ENCODE measurements around the gene DUSP15. TPM values are rescaled to one million over a fixed set of nuclear protein-coding genes. Genes with fewer than 3 reads are reported as not detected.
A peak's percentile ranks its signal among the peaks of the same experiment; 100 is the strongest.
"Not testable (repeated sequence)": the region's sequence is repeated elsewhere in the genome, so short reads cannot be mapped to it uniquely, and the experiment has no call there.

The DUSP15 gene
- 6.2 TPM for polyA plus RNA-seq (2013)

- Histone ChIP-seq H3K27ac (ENCODE audit: insufficient read depth in 1 of 2, low read depth in 1 of 2, low read length in 2 of 2, poor library complexity in 1 of 2, severe bottlenecking in 2 of 2) (no peak within 1 kb of the TSS), H3K27me3 (replicated peaks in 2 of 5; ENCODE audit: control insufficient read depth in 4 of 5, insufficient read depth in 5 of 5, low read length in 4 of 5) (no peaks in the 10 kb centered on the region), H3K4me3 (ENCODE audit: control insufficient read depth in 1 of 7, extremely low read depth in 1 of 7, insufficient read depth in 4 of 7, low read depth in 2 of 7, low read length in 6 of 7) (peak within 1 kb of the TSS; percentile 50 to 93 (median 77)), H3K4me1 (ENCODE audit: control extremely low read depth in 1 of 4, control insufficient read depth in 4 of 4, insufficient read depth in 4 of 4, low read length in 3 of 4) (peaks cover 0 to 31% (median 27%) of the 10 kb centered on the region in 4 experiments), H3K36me3 (ENCODE audit: control insufficient read depth in 4 of 4, insufficient read depth in 4 of 4, low read length in 3 of 4) (no peaks in the 10 kb centered on the region), H3K9me3 (ENCODE audit: control extremely low read depth in 1 of 5, control insufficient read depth in 4 of 5, insufficient read depth in 2 of 5, low read depth in 1 of 5, low read length in 4 of 5) (no peaks in the 10 kb centered on the region)
- under 1% methylated on average over 50 of the region's 80 CpGs for WGBS (ENCODE audit: insufficient coverage)
- ChIA-PET CTCF (no interaction called here), POLR2A (no interaction called here)
- DNase-seq, result peak in 2 of 3 donors; percentile 42 to 61
Measured at GRCh38 chr20:31869942-31870725, at the start of gene DUSP15, which contains the start of gene TTLL9. Gene DUSP15, minus strand, starts transcription at chr20:31870527. Its CDS starts 190 bp downstream, at chr20:31870337. Gene TTLL9, plus strand, starts transcription at chr20:31870634. Its CDS starts 493 bp downstream, at chr20:31871127.

- no peak for DNase-seq
- H3K36me3 ChIP-seq (ENCODE audit: control insufficient read depth in 4 of 4, insufficient read depth in 4 of 4, low read length in 3 of 4), result no peaks in the 10 kb centered on the region
- ChIA-PET CTCF (interaction anchor here (0.8 to 3.0 kb wide), 6 partner anchors 15 to 88 kb away, joined by 3 to 16 read pairs (median 4); no protein-coding TSS in a partner anchor), POLR2A (no interaction called here)
- H3K27ac ChIP-seq (ENCODE audit: insufficient read depth in 1 of 2, low read depth in 1 of 2, low read length in 2 of 2, poor library complexity in 1 of 2, severe bottlenecking in 2 of 2), result no peak overlapping the region
- no peaks in the 10 kb centered on the region for H3K9me3 ChIP-seq (ENCODE audit: control extremely low read depth in 1 of 5, control insufficient read depth in 4 of 5, insufficient read depth in 2 of 5, low read depth in 1 of 5, low read length in 4 of 5)
- H3K4me1 ChIP-seq (ENCODE audit: control extremely low read depth in 1 of 4, control insufficient read depth in 4 of 4, insufficient read depth in 4 of 4, low read length in 3 of 4), result peaks cover 0 to 27% (median 15%) of the 10 kb centered on the region in 4 experiments
- H3K27me3 ChIP-seq (replicated peaks in 2 of 5; ENCODE audit: control insufficient read depth in 4 of 5, insufficient read depth in 5 of 5, low read length in 4 of 5), result no peaks in the 10 kb centered on the region
- H3K4me3 ChIP-seq (ENCODE audit: control insufficient read depth in 1 of 7, extremely low read depth in 1 of 7, insufficient read depth in 4 of 7, low read depth in 2 of 7, low read length in 6 of 7), result no peak overlapping the region
- whole genome bisulfite sequencing (ENCODE audit: insufficient coverage), result 71% methylated on average over 2 of the region's 6 CpGs
Measured at GRCh38 chr20:31919410-31920155, 49.3 kb upstream of the DUSP15 start.

DNA sequence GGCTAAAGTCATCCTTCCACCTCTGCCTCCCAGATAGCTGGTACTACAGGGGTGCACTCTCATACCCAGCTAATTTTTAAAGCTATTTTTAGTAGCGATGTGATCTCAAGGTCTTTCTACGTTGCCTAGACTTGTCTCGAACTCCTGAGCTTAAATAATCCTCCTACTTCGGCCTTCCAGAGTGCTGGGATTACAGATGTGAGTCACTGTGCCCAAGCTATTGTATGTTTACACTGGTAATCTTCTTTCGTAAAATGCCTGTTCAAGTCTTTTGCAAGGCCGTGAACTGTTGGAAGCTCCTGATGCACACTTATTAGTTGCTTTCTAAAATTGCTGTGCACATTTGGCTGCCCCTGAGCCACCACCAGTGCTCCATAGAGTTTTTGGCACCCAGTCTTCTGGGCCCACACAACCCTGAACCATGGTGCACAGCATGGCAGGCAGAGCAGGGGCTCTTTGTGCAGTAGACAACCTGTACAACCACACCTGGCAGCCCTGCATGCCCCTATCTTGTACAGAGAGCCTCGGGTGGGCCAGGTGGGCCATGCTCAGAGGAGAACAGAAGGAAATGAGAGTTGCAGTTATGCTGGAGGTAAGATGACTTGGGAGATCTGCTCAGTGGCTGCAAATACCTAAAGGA is 48.3 kb upstream of the DUSP15 start:
- ChIA-PET CTCF (interaction anchor here (0.8 to 3.0 kb wide), 3 partner anchors 16 to 50 kb away, joined by 3 to 16 read pairs (median 4); no protein-coding TSS in a partner anchor), POLR2A (no interaction called here)
- H3K4me1 ChIP-seq (ENCODE audit: control extremely low read depth in 1 of 4, control insufficient read depth in 4 of 4, insufficient read depth in 4 of 4, low read length in 3 of 4), result peaks cover 0 to 20% (median 15%) of the 10 kb centered on the region in 4 experiments

DNA sequence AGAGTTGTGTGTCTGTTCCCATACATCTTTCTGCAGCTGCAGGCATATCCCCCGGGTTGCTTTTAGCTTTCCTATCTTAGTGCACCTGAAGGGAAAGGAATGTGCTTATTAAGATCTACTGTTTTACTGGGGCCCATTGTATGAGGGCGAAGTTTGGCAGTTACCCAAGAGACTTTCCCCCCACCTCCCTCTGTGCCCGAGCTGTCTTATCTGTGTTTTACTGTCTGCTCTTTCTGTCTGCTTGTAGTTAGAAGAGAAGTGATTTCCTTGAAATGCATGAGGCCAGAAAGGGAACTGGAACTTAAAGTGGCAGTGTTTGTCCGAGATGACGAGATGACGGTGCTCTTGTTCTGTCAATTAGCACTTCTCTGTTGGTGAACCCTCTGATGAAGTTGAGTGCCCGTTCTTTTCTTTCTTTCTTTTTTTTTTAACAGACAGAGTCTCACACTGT is 47.7 kb upstream of the DUSP15 start:
- CTCF ChIA-PET; H3K27me3 ChIP-seq (replicated peaks in 2 of 5; ENCODE audit: control insufficient read depth in 4 of 5, insufficient read depth in 5 of 5, low read length in 4 of 5); H3K27ac ChIP-seq (ENCODE audit: insufficient read depth in 1 of 2, low read depth in 1 of 2, low read length in 2 of 2, poor library complexity in 1 of 2, severe bottlenecking in 2 of 2); H3K9me3 ChIP-seq (ENCODE audit: control extremely low read depth in 1 of 5, control insufficient read depth in 4 of 5, insufficient read depth in 2 of 5, low read depth in 1 of 5, low read length in 4 of 5); H3K36me3 ChIP-seq (ENCODE audit: control insufficient read depth in 4 of 4, insufficient read depth in 4 of 4, low read length in 3 of 4): not testable (repeated sequence)
- DNase-seq, result peak; percentile 29 to 78 (median 71)
- H3K4me3 ChIP-seq (ENCODE audit: control insufficient read depth in 1 of 7, extremely low read depth in 1 of 7, insufficient read depth in 4 of 7, low read depth in 2 of 7, low read length in 6 of 7), result peak overlapping the region in 2 of 7 experiments; percentile 12 to 38
- WGBS (ENCODE audit: insufficient coverage), result 4% methylated on average over 4 of the region's 7 CpGs
- POLR2A ChIA-PET, result interaction anchor here (0.7 kb wide), 1 partner anchor 13 kb away, joined by 3 read pairs; no protein-coding TSS in a partner anchor
- H3K4me1 ChIP-seq (ENCODE audit: control extremely low read depth in 1 of 4, control insufficient read depth in 4 of 4, insufficient read depth in 4 of 4, low read length in 3 of 4), result peaks cover 0 to 19% (median 14%) of the 10 kb centered on the region in 4 experiments

More for the DNA sequence above, 48.3 kb upstream of the DUSP15 start:
- Histone ChIP-seq H3K36me3 (ENCODE audit: control insufficient read depth in 4 of 4, insufficient read depth in 4 of 4, low read length in 3 of 4) (no peaks in the 10 kb centered on the region), H3K9me3 (ENCODE audit: control extremely low read depth in 1 of 5, control insufficient read depth in 4 of 5, insufficient read depth in 2 of 5, low read depth in 1 of 5, low read length in 4 of 5) (no peaks in the 10 kb centered on the region), H3K4me3 (ENCODE audit: control insufficient read depth in 1 of 7, extremely low read depth in 1 of 7, insufficient read depth in 4 of 7, low read depth in 2 of 7, low read length in 6 of 7) (peak overlapping the region in 1 of 7 experiments; percentile 38), H3K27me3 (replicated peaks in 2 of 5; ENCODE audit: control insufficient read depth in 4 of 5, insufficient read depth in 5 of 5, low read length in 4 of 5) (no peaks in the 10 kb centered on the region), H3K27ac (ENCODE audit: insufficient read depth in 1 of 2, low read depth in 1 of 2, low read length in 2 of 2, poor library complexity in 1 of 2, severe bottlenecking in 2 of 2) (no peak overlapping the region)
- 96% methylated on average over 6 of the region's 7 CpGs for WGBS (ENCODE audit: insufficient coverage)
- DNase-seq, result no peak

- H3K36me3 ChIP-seq (ENCODE audit: control insufficient read depth in 4 of 4, insufficient read depth in 4 of 4, low read length in 3 of 4), result no peaks in the 10 kb centered on the region
- DNase-seq, result no peak
- whole genome bisulfite sequencing (ENCODE audit: insufficient coverage), result 100% methylated on average over 1 of the region's 4 CpGs
- ChIA-PET CTCF (interaction anchor here (1.0 kb wide), 1 partner anchor 240 kb away, joined by 3 read pairs; no protein-coding TSS in a partner anchor), POLR2A (no interaction called here)
- no peak overlapping the region for H3K4me3 ChIP-seq (ENCODE audit: control insufficient read depth in 1 of 7, extremely low read depth in 1 of 7, insufficient read depth in 4 of 7, low read depth in 2 of 7, low read length in 6 of 7)
- no peaks in the 10 kb centered on the region for H3K9me3 ChIP-seq (ENCODE audit: control extremely low read depth in 1 of 5, control insufficient read depth in 4 of 5, insufficient read depth in 2 of 5, low read depth in 1 of 5, low read length in 4 of 5)
- H3K27ac ChIP-seq (ENCODE audit: insufficient read depth in 1 of 2, low read depth in 1 of 2, low read length in 2 of 2, poor library complexity in 1 of 2, severe bottlenecking in 2 of 2), result no peak overlapping the region
- H3K4me1 ChIP-seq (ENCODE audit: control extremely low read depth in 1 of 4, control insufficient read depth in 4 of 4, insufficient read depth in 4 of 4, low read length in 3 of 4), result peaks cover 0 to 19% (median 14%) of the 10 kb centered on the region in 4 experiments
- no peaks in the 10 kb centered on the region for H3K27me3 ChIP-seq (replicated peaks in 2 of 5; ENCODE audit: control insufficient read depth in 4 of 5, insufficient read depth in 5 of 5, low read length in 4 of 5)
Measured at GRCh38 chr20:31916708-31917107, 46.4 kb upstream of the DUSP15 start.

GRCh38 chr20:31915491-31916280 is 45.4 kb upstream of the DUSP15 start:
- ChIA-PET POLR2A (no interaction called here), CTCF (interaction anchor here (1.0 kb wide), 1 partner anchor 241 kb away, joined by 3 read pairs; no protein-coding TSS in a partner anchor)
- Histone ChIP-seq H3K36me3 (ENCODE audit: control insufficient read depth in 4 of 4, insufficient read depth in 4 of 4, low read length in 3 of 4) (no peaks in the 10 kb centered on the region), H3K27ac (ENCODE audit: insufficient read depth in 1 of 2, low read depth in 1 of 2, low read length in 2 of 2, poor library complexity in 1 of 2, severe bottlenecking in 2 of 2) (no peak overlapping the region), H3K4me3 (ENCODE audit: control insufficient read depth in 1 of 7, extremely low read depth in 1 of 7, insufficient read depth in 4 of 7, low read depth in 2 of 7, low read length in 6 of 7) (no peak overlapping the region), H3K9me3 (ENCODE audit: control extremely low read depth in 1 of 5, control insufficient read depth in 4 of 5, insufficient read depth in 2 of 5, low read depth in 1 of 5, low read length in 4 of 5) (no peaks in the 10 kb centered on the region), H3K27me3 (replicated peaks in 2 of 5; ENCODE audit: control insufficient read depth in 4 of 5, insufficient read depth in 5 of 5, low read length in 4 of 5) (no peaks in the 10 kb centered on the region), H3K4me1 (ENCODE audit: control extremely low read depth in 1 of 4, control insufficient read depth in 4 of 4, insufficient read depth in 4 of 4, low read length in 3 of 4) (peaks cover 0 to 19% (median 14%) of the 10 kb centered on the region in 4 experiments)
- no peak for DNase-seq
- WGBS (ENCODE audit: insufficient coverage), result 100% methylated on average over 1 of the region's 7 CpGs
